ENCODE measurements around the gene TNFAIP8L3. TPM values are rescaled to one million over a fixed set of nuclear protein-coding genes. Genes with fewer than 3 reads are reported as not detected.
"Not testable (repeated sequence)": the region's sequence is repeated elsewhere in the genome, so short reads cannot be mapped to it uniquely, and the experiment has no call there.

The TNFAIP8L3 gene
- 10 to 100 TPM; 24.5 to 48.4 TPM for total RNA-seq
- polyA plus RNA-seq = 10 to 100 TPM; 26.4 to 28.0 TPM
- long read RNA-seq, donor 1, transcript TNFAIP8L3-202 (2 exons, 2,002 nt) = major isoform, 52 of 66 reads
- long read RNA-seq, donor 1, partial matches to known transcripts = 0 of 66 reads
- long read RNA-seq, donor 1, other reads (novel, unspliced or antisense) = 14 of 66 reads
- long read RNA-seq, donor 2, transcript TNFAIP8L3-202 (2 exons, 2,002 nt) = major isoform, 16 of 22 reads
- long read RNA-seq, donor 2, partial matches to known transcripts = 0 of 22 reads
- long read RNA-seq, donor 2, other reads (novel, unspliced or antisense) = 6 of 22 reads

GRCh38 chr15:51094606-51095569, at the start of gene TNFAIP8L3:
Gene TNFAIP8L3 (minus strand): TSS chr15:51094906. CDS start chr15:51094595, 311 bp downstream.
- Histone ChIP-seq H3K36me3 (ENCODE audit: control insufficient read depth in 1 of 2, insufficient read depth in 2 of 2, low read length in 1 of 2) (no peaks in the 10 kb centered on the region), H3K4me3 (ENCODE audit: low read length in 2 of 2) (peak within 1 kb of the TSS; percentile 71 to 87), H3K27ac (ENCODE audit: low read depth in 1 of 2, low read length in 2 of 2) (peak within 1 kb of the TSS; percentile 80 to 83), H3K27me3 (ENCODE audit: control insufficient read depth in 1 of 2, insufficient read depth in 2 of 2, low read length in 1 of 2) (no peaks in the 10 kb centered on the region), H3K4me1 (ENCODE audit: control insufficient read depth in 1 of 2, insufficient read depth in 2 of 2, low read length in 2 of 2) (no peaks in the 10 kb centered on the region), H3K9me3 (ENCODE audit: control insufficient read depth, low read length) (no peaks in the 10 kb centered on the region)
- DNase-seq = peak; percentile 66 to 89
- intact Hi-C loops (cut with DNase I) = no loop called here
- WGBS, 2 donors = 1 to 2% methylated on average over 82 to 98 of the region's 98 CpGs
- ATAC-seq (ENCODE audit: low FRiP score) = peak; percentile 76

GRCh38 chr15:51144021-51144532, 49.4 kb upstream of the TNFAIP8L3 start:
- Histone ChIP-seq H3K9me3 (ENCODE audit: control insufficient read depth, low read length) (no peaks in the 10 kb centered on the region), H3K27ac (ENCODE audit: low read depth in 1 of 2, low read length in 2 of 2) (no peak overlapping the region), H3K4me1 (ENCODE audit: control insufficient read depth in 1 of 2, insufficient read depth in 2 of 2, low read length in 2 of 2) (no peaks in the 10 kb centered on the region), H3K36me3 (ENCODE audit: control insufficient read depth in 1 of 2, insufficient read depth in 2 of 2, low read length in 1 of 2) (no peaks in the 10 kb centered on the region), H3K27me3 (ENCODE audit: control insufficient read depth in 1 of 2, insufficient read depth in 2 of 2, low read length in 1 of 2) (no peaks in the 10 kb centered on the region), H3K4me3 (ENCODE audit: low read length in 2 of 2) (no peak overlapping the region)
- intact Hi-C loops (cut with DNase I) = no loop called here
- ATAC-seq (ENCODE audit: low FRiP score) = no peak
- no peak for DNase-seq
- 50% methylated on average over 3 of the region's 3 CpGs for WGBS, 2 donors

DNA sequence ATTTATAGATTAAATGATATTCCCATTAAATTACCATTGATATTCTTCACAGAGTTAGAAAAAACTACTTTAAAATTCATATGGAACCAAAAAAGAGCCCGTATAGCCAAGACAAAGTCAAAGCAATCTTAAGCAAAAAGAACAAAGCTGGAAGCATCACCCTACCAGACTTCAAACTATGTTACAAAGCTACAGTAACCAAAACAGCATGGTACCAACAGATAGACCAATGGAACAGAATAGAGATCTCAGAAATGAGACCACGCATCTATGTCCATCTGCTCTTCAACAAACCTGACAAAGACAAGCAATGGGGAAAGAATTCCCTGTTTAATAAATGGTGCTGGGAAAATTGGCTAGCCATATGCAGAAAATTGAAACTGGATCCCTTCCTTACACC, 45.6 kb upstream of the TNFAIP8L3 start:
- 69 to 93% methylated on average over 2 of the region's 2 CpGs for WGBS, 2 donors
- H3K36me3 ChIP-seq (ENCODE audit: control insufficient read depth in 1 of 2, insufficient read depth in 2 of 2, low read length in 1 of 2); DNase-seq; H3K27ac ChIP-seq (ENCODE audit: low read depth in 1 of 2, low read length in 2 of 2); ATAC-seq (ENCODE audit: low FRiP score); intact Hi-C loops (cut with DNase I); H3K9me3 ChIP-seq (ENCODE audit: control insufficient read depth, low read length); H3K4me3 ChIP-seq (ENCODE audit: low read length in 2 of 2); H3K4me1 ChIP-seq (ENCODE audit: control insufficient read depth in 1 of 2, insufficient read depth in 2 of 2, low read length in 2 of 2); H3K27me3 ChIP-seq (ENCODE audit: control insufficient read depth in 1 of 2, insufficient read depth in 2 of 2, low read length in 1 of 2): not testable (repeated sequence)

DNA sequence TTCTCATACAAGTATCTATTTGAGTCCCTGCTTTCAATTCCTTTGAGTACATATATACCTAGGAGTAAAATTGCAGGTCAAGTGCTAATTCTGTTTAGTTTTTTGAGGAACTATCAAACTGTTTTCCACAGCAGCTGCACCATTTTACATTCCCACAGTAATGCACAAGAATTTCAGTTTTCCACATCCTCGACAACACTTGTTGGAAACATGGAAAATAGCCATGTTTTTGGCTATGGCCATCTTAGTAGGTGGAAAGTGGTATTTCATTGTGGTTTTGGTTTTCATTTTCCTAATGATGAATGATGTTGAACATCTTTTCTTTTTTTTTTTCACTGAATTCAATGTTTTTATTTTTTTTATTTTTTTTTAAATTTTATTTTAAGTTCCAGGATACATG, 44.4 kb upstream of the TNFAIP8L3 start:
- ATAC-seq (ENCODE audit: low FRiP score) = no peak
- Histone ChIP-seq H3K4me1 (ENCODE audit: control insufficient read depth in 1 of 2, insufficient read depth in 2 of 2, low read length in 2 of 2) (no peaks in the 10 kb centered on the region), H3K9me3 (ENCODE audit: control insufficient read depth, low read length) (no peaks in the 10 kb centered on the region), H3K27me3 (ENCODE audit: control insufficient read depth in 1 of 2, insufficient read depth in 2 of 2, low read length in 1 of 2) (no peaks in the 10 kb centered on the region), H3K36me3 (ENCODE audit: control insufficient read depth in 1 of 2, insufficient read depth in 2 of 2, low read length in 1 of 2) (no peaks in the 10 kb centered on the region), H3K4me3 (ENCODE audit: low read length in 2 of 2) (no peak overlapping the region), H3K27ac (ENCODE audit: low read depth in 1 of 2, low read length in 2 of 2) (no peak overlapping the region)
- WGBS, 2 donors = 79 to 94% methylated on average over 1 of the region's 1 CpG
- no peak for DNase-seq
- intact Hi-C loops (cut with DNase I) = no loop called here

DNA sequence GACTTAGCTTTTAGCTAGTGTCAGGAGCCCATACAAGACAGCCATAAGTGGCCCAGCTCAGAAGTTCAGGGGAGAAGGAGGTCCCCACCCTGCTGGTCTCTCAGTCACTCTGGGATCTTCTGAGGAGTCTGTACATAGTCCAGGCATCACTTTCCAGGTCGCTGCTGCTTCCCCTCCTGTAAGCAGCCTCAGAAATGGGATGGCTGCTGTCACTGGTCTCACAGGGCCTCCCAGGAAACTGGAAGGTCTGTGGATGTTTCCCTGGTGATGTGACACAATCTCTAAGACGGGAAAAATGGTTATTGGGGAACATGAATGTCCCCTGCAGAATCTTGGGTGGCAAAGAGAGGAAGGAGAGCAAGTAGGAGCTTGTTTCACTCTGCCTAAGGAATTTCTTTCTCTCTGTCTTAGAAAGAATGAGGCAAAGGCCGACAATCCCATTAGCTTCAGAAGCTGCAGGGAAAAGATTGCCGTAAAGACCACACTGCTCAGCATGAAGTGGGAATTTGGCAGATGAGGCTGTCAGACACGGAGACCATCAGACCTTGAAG, 43.2 kb upstream of the TNFAIP8L3 start:
- ATAC-seq (ENCODE audit: low FRiP score) (no peak), DNase-seq (no peak)
- Histone ChIP-seq H3K4me3 (ENCODE audit: low read length in 2 of 2) (no peak overlapping the region), H3K4me1 (ENCODE audit: control insufficient read depth in 1 of 2, insufficient read depth in 2 of 2, low read length in 2 of 2) (no peaks in the 10 kb centered on the region), H3K9me3 (ENCODE audit: control insufficient read depth, low read length) (no peaks in the 10 kb centered on the region), H3K36me3 (ENCODE audit: control insufficient read depth in 1 of 2, insufficient read depth in 2 of 2, low read length in 1 of 2) (no peaks in the 10 kb centered on the region), H3K27ac (ENCODE audit: low read depth in 1 of 2, low read length in 2 of 2) (no peak overlapping the region), H3K27me3 (ENCODE audit: control insufficient read depth in 1 of 2, insufficient read depth in 2 of 2, low read length in 1 of 2) (no peaks in the 10 kb centered on the region)
- 72 to 78% methylated on average over 5 of the region's 5 CpGs for WGBS, 2 donors
- intact Hi-C loops (cut with DNase I) = no loop called here

DNA sequence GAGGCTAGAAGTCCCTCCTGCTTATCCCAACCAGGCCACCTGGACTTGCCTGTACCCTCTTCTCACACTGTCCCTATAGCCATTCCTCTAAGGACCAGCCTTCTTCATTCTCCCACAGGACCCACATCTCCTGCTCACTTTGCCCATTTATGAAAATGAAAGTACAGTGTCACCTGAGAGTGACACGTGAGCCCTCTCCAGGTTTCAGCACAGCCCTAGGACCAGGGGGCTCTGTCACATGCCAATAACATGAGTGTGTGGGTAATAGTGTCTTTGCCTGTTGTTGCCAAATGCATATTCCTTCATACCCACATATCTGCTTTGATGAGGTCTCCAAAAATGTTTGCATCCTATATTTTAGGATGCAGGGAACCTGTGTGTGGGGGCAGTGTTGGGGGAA, 42.3 kb upstream of the TNFAIP8L3 start:
- H3K27ac ChIP-seq (ENCODE audit: low read depth in 1 of 2, low read length in 2 of 2) = no peak overlapping the region
- no peaks in the 10 kb centered on the region for H3K36me3 ChIP-seq (ENCODE audit: control insufficient read depth in 1 of 2, insufficient read depth in 2 of 2, low read length in 1 of 2)
- no peaks in the 10 kb centered on the region for H3K27me3 ChIP-seq (ENCODE audit: control insufficient read depth in 1 of 2, insufficient read depth in 2 of 2, low read length in 1 of 2)
- no peaks in the 10 kb centered on the region for H3K9me3 ChIP-seq (ENCODE audit: control insufficient read depth, low read length)
- intact Hi-C loops (cut with DNase I) = no loop called here
- H3K4me1 ChIP-seq (ENCODE audit: control insufficient read depth in 1 of 2, insufficient read depth in 2 of 2, low read length in 2 of 2) = peaks cover 0 to 4% of the 10 kb centered on the region in 2 donors
- WGBS, 2 donors = 85 to 97% methylated on average over 1 of the region's 1 CpG
- ATAC-seq (ENCODE audit: low FRiP score) (no peak), DNase-seq (no peak)
- no peak overlapping the region for H3K4me3 ChIP-seq (ENCODE audit: low read length in 2 of 2)

GRCh38 chr15:51135276-51135675, 40.6 kb upstream of the TNFAIP8L3 start:
- Histone ChIP-seq H3K36me3 (ENCODE audit: control insufficient read depth in 1 of 2, insufficient read depth in 2 of 2, low read length in 1 of 2) (no peaks in the 10 kb centered on the region), H3K27me3 (ENCODE audit: control insufficient read depth in 1 of 2, insufficient read depth in 2 of 2, low read length in 1 of 2) (no peaks in the 10 kb centered on the region), H3K4me3 (ENCODE audit: low read length in 2 of 2) (no peak overlapping the region), H3K27ac (ENCODE audit: low read depth in 1 of 2, low read length in 2 of 2) (no peak overlapping the region), H3K4me1 (ENCODE audit: control insufficient read depth in 1 of 2, insufficient read depth in 2 of 2, low read length in 2 of 2) (peaks cover 0 to 4% of the 10 kb centered on the region in 2 donors), H3K9me3 (ENCODE audit: control insufficient read depth, low read length) (no peaks in the 10 kb centered on the region)
- ATAC-seq (ENCODE audit: low FRiP score) (no peak), DNase-seq (no peak)
- intact Hi-C loops (cut with DNase I) = no loop called here
- WGBS, 2 donors = 95 to 97% methylated on average over 2 of the region's 2 CpGs

DNA sequence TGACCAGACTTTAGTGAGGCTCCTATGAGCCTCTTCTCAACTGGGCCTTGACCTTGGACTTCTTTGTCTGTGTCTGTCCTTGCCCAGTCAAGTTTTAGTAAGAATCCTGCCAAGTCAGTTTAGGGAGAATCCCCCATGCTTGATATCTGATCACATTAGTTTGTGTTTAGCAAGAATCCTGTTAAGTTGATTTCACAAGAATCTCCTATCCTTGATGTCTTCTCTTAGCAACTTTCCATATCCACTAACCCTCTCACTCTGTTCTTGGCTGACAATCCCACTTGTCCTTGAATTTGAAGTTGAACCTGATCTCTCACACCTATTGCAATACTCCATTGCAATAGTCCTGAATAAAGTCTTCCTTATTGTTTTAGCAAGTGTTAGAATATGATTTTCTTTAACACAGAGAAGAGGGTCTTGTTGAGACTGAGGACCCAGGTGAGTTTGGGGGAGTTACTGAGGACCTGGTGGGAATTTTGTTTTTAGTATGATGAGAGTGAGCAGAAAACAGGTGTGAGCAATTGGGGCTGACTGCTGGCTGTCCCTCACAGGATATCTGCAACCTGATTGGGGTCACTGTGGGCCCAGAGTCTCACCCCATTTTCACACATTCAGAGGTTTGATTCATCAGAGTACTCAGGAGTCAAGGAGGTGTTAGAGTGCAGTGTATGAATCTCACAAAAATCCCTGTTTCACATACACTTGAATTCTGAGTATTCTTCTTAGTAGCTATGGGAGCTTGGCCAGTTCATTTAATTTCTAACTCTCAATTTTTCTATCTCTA, 39.9 kb upstream of the TNFAIP8L3 start:
- ATAC-seq (ENCODE audit: low FRiP score) (no peak), DNase-seq (no peak)
- no peaks in the 10 kb centered on the region for H3K9me3 ChIP-seq (ENCODE audit: control insufficient read depth, low read length)
- intact Hi-C loops (cut with DNase I) = no loop called here
- H3K27me3 ChIP-seq (ENCODE audit: control insufficient read depth in 1 of 2, insufficient read depth in 2 of 2, low read length in 1 of 2) = no peaks in the 10 kb centered on the region
- no peaks in the 10 kb centered on the region for H3K36me3 ChIP-seq (ENCODE audit: control insufficient read depth in 1 of 2, insufficient read depth in 2 of 2, low read length in 1 of 2)
- H3K4me1 ChIP-seq (ENCODE audit: control insufficient read depth in 1 of 2, insufficient read depth in 2 of 2, low read length in 2 of 2) = peaks cover 0 to 4% of the 10 kb centered on the region in 2 donors
- H3K4me3 ChIP-seq (ENCODE audit: low read length in 2 of 2) = no peak overlapping the region
- H3K27ac ChIP-seq (ENCODE audit: low read depth in 1 of 2, low read length in 2 of 2) = no peak overlapping the region
